NCI-H1930 (cell line): Measurements from ENCODE around the gene HIRA.

Experiments used
- DNase-seq, 2 experiments: peaks; one replicate each; lab custom pipeline; 2025; lab: John Stamatoyannopoulos, UW

Gene HIRA

DNA sequence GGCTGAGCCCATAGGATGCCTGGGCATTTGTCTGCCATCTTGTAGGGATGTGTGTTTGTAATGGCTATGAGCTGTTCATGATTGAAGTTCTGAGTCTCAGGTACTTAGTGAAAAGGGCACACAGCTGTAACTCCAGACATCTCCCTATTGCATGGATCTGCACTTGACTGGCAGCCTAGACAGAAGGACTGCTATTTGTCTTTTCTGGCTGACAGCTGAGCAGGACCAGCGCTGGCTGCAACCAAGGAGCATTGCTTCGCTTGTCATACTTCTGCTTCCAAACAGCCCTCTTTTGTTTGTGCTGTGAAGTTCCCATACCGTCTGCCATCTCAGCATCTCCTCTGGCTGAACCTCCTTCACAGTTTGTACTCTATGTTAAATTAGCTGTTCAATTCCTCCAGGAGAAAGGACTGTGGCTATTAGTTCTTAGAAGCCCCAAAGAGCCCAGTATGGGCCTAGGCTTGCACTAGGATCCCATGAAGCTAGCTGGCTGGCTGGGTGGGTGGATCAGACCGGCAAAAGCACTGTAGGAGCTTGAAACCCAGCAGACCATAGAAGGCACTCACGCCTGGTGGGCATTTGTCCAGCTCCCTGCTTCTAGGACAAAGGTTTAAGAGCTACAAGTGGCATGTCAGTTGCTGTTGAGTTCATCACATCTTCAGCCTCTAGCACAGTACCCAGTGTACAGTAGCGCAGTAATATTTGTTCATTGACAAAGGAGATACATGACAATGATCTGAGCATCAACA lies 20.4 kb downstream of the HIRA start:
- no peak for DNase-seq

GRCh38 chr22:19407649-19408606 lies 23.6 kb downstream of the HIRA start:
- DNase-seq = no peak

DNA sequence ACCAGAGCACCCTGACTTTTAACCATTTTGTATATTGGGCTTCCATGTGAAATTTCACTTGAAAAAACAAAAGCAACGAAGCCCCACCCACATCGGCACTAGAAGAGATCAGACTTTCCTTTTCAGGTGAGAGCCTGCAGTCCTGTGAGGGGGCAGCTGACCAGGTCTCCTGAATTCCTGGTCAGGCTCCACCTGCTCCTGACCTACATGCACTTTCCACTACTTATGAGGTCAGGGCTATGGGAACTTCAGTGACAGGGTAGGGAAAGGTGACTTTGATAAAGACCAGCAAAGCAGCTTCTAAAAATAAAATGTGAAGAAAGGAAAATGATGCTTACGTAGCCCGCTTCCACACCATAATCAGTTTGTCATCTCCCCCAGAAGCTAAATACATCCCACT lies 24.7 kb downstream of the HIRA start:
- DNase-seq = no peak

GRCh38 chr22:19406281-19406811 lies 25.2 kb downstream of the HIRA start:
- DNase-seq = no peak

DNA sequence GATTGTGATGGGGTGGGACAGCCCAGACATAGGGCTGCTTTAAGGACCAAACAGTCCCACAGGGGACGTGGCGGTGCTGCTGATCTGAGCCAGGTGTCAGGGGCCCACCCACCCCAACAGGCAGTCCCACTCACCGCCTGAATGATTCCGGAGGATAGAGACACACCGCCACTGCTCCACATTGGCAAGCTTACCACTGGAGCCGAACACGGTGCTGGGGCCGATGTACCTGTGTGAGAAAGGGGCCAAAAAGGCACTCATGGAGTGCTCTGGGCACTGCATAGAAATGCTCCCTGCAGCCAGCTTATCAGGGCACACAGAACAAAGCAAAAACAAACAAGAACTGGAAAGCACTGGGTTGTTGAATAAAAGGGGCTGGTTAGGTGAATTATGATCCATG lies 25.9 kb downstream of the HIRA start:
- DNase-seq = no peak

- no peak for DNase-seq
Measured at GRCh38 chr22:19405133-19405532, 26.4 kb downstream of the HIRA start.

GRCh38 chr22:19404676-19405075 lies 26.9 kb downstream of the HIRA start:
- no peak for DNase-seq

DNA sequence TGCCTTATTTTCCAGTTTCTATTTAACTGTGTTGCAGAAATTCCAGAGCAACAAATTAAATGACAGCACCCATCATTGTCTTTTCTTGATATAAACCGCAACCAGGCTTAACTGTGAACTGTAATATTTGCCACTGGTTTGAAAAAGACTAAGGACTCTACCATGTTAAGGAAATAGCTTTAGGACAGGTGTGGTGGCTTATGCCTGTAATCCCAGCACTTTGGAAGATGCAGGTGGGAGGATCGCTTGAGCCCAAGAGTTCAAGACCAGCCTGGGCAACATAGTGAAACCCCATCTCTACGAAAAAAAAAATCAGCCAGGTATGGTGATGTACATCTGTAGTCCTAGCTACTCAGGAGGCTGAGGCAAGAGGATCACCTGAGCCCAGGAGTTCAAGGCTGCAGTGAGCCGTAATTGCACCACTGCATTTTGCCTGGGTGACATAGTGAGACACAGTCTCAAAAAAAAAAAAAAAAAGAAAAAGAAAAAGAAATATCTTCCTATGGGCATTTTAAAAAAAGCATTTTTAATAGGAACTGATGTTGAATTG lies 28.8 kb downstream of the HIRA start:
- no peak for DNase-seq

DNA sequence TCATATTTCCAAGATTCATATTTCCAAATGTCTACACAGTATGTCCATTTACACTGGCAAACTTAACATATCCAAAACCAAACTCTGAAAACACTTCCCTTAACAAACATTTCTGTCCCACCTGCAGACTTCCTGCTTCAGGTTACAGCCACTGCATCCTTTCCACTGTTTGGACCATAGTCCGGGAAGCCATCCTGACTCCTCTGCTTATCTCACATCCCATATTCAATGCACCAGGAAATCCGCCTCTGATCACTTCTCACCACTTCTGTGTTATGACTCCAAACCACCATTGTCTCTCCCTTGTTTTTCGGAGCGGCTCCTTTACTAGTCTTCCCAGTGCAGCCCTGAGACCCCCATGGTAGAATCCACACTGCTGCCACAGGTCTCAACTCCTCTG lies 30.1 kb downstream of the HIRA start:
- no peak for DNase-seq

DNA sequence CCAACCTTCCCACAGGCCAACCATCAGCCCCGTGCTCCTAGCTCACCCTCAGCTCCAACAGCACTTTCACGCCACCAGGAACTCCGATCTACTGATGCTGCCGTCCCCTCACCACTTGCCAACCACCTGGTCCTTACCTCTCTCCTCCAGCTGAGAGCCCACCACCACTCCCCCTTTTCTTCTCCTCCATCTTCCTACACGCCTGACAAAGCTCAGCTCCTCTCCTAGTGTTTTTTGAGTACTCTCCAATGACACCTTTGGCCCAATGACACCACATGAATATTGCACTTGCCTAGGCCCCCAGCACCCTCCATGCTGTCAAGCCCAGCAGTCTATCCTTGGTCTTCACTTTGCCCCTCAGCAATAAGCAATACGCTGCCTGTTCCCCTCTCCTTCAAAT lies 30.7 kb downstream of the HIRA start:
- no peak for DNase-seq

DNA sequence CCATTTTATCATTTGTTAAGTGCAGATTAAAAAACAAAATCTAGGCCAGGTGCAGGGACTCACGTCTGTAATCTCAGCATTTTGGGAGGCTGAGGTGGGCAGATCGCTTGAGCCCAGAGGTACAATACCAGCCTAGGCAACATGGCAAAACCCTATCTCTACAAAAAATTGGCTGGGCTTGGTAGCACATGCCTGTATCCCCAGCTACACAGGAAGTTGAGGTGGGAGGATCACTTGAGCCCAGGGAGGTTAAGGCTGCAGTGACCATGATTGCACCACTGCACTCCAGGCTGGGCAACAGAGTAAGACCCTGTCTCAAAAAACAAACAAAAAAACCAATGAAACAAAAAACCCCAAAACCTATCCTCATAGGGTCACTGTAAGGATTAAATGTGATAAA lies 32.9 kb downstream of the HIRA start:
- DNase-seq = no peak

DNA sequence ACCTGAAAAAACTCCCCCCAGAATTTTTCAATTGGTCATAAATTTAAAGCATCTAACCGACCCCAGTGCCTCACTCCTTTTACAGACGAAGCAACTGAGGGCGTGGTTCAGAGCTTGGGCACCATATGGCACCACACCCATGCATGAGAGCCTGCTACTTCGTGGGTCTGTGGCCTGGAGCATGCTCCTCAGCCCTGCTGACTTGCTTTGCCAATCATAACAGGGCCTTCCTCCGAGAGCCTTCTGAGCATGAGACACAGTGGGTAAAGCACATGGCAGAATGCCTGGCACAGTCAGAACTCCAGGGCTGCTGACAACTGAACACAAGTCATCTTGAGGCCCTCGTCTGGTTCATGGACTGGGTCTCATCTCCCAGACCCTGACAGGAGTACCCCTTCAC lies 33.3 kb downstream of the HIRA start:
- no peak for DNase-seq

GRCh38 chr22:19397734-19398104 lies 33.8 kb downstream of the HIRA start:
- no peak for DNase-seq

GRCh38 chr22:19396934-19397733 lies 34.4 kb downstream of the HIRA start:
- no peak for DNase-seq

GRCh38 chr22:19396561-19396933 lies 35.0 kb downstream of the HIRA start:
- no peak for DNase-seq

DNA sequence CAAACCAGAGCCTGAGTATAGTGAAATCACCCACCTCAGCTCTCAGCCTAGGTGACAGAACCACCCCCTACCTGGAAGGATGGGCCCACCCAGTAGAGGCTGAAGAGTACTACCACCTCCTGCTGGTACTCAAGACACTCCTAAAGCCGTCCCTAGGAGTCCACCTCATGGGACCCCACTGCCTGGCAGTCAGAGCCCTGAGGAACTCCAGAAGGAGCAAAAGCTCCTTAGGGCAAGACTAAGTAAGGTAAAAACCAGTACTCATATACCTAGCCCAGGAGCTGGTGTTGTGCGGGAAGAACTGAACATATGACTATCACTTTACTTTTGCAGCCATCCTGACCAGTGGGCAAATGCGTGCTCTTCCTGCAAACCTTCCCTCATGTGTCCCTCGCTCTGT lies 36.3 kb downstream of the HIRA start:
- no peak for DNase-seq

- no peak for DNase-seq
Measured at GRCh38 chr22:19394274-19395050, 37.1 kb downstream of the HIRA start.

GRCh38 chr22:19393704-19394103 lies 37.8 kb downstream of the HIRA start:
- DNase-seq = no peak

DNA sequence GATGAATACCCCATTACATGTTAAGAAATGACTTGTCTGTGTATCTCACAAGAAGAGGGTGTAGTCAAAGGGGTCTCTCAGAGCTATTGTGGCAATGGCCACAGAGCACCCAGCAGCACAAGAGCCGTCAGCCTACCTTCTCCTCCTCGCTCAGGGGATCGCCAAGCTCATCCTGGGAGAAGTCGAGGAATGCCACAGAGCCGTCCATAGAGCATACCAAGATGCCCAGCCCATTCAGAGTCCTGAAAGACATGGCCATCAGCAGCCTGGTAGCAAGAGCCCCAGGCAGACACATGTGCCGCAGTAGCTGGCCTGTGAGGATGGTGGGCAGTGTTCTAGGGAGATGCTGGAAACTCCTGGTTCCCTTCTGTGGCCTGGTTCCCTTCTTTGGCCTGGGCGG lies 44.0 kb downstream of the HIRA start:
- DNase-seq = no peak

GRCh38 chr22:19387038-19387437 lies 44.5 kb downstream of the HIRA start:
- DNase-seq = no peak

GRCh38 chr22:19386248-19386647 lies 45.3 kb downstream of the HIRA start:
- DNase-seq = no peak
